SH-SY5Y (cell line): ENCODE results near the gene HOXD4.

Source experiments
- GATA2 ChIP-seq: IDR thresholded peaks from 2 replicates; pipeline ENCODE4 v1.6.1; 2011; ENCODE audit warnings: mild to moderate bottlenecking, low read depth, low read length
- GATA3 ChIP-seq: IDR thresholded peaks from 2 replicates; pipeline ENCODE4 v1.6.1; 2011; ENCODE audit warnings: low read depth, mild to moderate bottlenecking, low read length, moderate library complexity

DNA sequence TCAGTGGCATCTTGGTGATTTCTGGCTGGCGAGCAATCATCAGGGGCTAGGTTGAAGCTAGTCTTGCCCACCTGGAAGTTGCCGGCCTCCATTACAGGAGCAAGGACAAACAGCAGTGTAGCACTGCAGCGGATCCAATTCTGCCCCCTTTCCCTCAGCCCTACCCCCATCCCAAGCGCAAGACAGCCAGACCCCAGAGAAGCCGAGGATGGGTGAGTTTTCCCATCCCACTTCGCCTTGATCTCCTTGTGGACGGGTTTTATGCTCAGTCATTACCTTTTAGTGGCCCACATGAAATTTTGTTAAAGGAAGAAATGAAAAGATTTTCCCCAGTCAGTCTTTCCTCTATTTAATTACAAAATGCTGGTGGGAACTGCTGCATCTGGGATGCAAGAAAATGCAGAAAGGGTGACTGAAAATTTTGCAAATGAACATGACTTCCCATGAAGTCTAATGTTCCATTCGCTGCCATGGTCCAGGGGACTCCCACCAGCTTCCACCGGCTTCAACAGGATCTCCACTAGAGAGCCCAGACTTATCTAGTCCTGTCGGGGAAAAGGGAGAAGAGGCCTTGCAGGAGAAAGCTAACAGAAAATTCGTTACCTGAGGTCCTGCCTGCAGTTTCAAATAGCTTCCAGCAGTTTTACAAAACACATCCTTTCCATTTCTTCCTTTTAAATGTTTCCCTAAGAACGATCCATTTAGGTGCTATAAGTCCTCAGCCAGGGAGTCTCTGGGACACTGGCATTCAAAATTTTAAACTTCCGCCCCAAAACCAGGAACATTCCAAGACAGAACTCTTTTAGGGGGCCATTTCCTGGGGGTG, 30.8 kb upstream of the HOXD4 start:
- TF ChIP-seq GATA3, result no peak
- no peak for TF ChIP-seq GATA2
